ENCODE results near the gene ITPKA. TPM values are rescaled to one million over a fixed set of nuclear protein-coding genes. Genes with fewer than 3 reads are reported as not detected.

Gene ITPKA
- polyA plus RNA-seq, 1 experiment = 0.92 TPM

DNA sequence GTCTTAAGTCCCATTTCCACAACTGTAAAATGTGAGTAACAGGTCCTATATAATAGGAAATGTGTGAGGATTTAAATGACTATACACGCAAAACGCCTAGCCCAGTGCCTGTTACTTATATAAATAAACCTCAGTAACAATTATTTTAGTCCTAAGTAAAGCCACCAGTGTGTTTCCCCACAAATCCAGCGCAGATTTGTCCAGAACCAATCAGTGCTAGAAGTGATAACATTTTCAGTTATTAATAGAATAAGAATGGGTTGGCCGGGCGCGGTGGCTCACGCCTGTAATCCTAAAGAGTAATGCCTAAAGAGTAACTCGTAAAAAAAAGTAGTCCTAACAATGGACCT lies 49.8 kb downstream of the ITPKA start:
- Histone ChIP-seq H3K27me3 (ENCODE audit: control insufficient read depth, insufficient read depth, low read length) (no peaks in the 10 kb centered on the region), H3K9me3 (ENCODE audit: control insufficient read depth, insufficient read depth, low read length) (no peaks in the 10 kb centered on the region), H3K27ac (ENCODE audit: low read depth, low read length) (no peak overlapping the region), H3K4me3 (ENCODE audit: low read depth, low read length) (peak overlapping the region; percentile 98)
- ChIA-PET CTCF (interaction anchor here (2.2 kb wide), 1 partner anchor 14 kb away, joined by 6 read pairs; no protein-coding TSS in a partner anchor), POLR2A (interaction anchor here (0.6 to 1.3 kb wide), 12 partner anchors 9 to 327 kb away, joined by 3 to 9 read pairs (median 6); partner anchors contain the start of genes ITPKA and MGA)
- TF ChIP-seq CTCF (IDR thresholded peaks at IDR 0.05; ENCODE audit: low read depth, low read length) = no peak
- DNase-seq (ENCODE audit: low read depth, low spot score) = no peak

DNA sequence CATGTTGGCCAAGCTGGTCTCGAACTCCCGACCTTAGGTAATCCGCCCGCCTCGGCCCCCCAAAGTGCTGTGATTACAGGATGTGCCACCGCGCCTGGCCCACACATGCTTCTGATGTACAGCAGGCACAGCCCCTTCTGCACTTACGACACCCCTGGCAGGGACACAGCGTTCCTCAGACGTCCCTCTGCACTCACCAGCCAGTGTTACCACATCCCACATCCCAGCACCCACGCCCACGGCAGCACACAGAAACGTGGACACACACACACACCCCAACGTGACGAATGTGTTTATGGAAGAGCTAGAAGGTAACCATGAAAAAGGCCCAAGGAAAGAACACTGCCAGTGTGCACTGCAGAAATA lies 51.0 kb downstream of the ITPKA start:
- H3K27ac ChIP-seq (ENCODE audit: low read depth, low read length) = no peak overlapping the region
- no peak for TF ChIP-seq CTCF (IDR thresholded peaks at IDR 0.05; ENCODE audit: low read depth, low read length)
- H3K27me3 ChIP-seq (ENCODE audit: control insufficient read depth, insufficient read depth, low read length) = no peaks in the 10 kb centered on the region
- H3K9me3 ChIP-seq (ENCODE audit: control insufficient read depth, insufficient read depth, low read length) = no peaks in the 10 kb centered on the region
- H3K4me3 ChIP-seq (ENCODE audit: low read depth, low read length) = no peak overlapping the region
- ChIA-PET CTCF (interaction anchor here (0.6 to 2.2 kb wide), 3 partner anchors 13 to 267 kb away, joined by 3 to 6 read pairs (median 3); no protein-coding TSS in a partner anchor), POLR2A (interaction anchor here (0.7 to 1.3 kb wide), 9 partner anchors 14 to 229 kb away, joined by 3 to 11 read pairs (median 4); partner anchors contain the start of gene ITPKA)
- DNase-seq (ENCODE audit: low read depth, low spot score) = no peak

GRCh38 chr15:41545218-41545617 lies 51.5 kb downstream of the ITPKA start:
- Histone ChIP-seq H3K27ac (ENCODE audit: low read depth, low read length) (no peak overlapping the region), H3K9me3 (ENCODE audit: control insufficient read depth, insufficient read depth, low read length) (no peaks in the 10 kb centered on the region), H3K27me3 (ENCODE audit: control insufficient read depth, insufficient read depth, low read length) (no peaks in the 10 kb centered on the region), H3K4me3 (ENCODE audit: low read depth, low read length) (no peak overlapping the region)
- no peak for DNase-seq (ENCODE audit: low read depth, low spot score)
- ChIA-PET POLR2A (no interaction called here), CTCF (interaction anchor here (0.6 to 2.2 kb wide), 3 partner anchors 13 to 266 kb away, joined by 3 to 6 read pairs (median 3); no protein-coding TSS in a partner anchor)
- TF ChIP-seq CTCF (IDR thresholded peaks at IDR 0.05; ENCODE audit: low read depth, low read length) = no peak

DNA sequence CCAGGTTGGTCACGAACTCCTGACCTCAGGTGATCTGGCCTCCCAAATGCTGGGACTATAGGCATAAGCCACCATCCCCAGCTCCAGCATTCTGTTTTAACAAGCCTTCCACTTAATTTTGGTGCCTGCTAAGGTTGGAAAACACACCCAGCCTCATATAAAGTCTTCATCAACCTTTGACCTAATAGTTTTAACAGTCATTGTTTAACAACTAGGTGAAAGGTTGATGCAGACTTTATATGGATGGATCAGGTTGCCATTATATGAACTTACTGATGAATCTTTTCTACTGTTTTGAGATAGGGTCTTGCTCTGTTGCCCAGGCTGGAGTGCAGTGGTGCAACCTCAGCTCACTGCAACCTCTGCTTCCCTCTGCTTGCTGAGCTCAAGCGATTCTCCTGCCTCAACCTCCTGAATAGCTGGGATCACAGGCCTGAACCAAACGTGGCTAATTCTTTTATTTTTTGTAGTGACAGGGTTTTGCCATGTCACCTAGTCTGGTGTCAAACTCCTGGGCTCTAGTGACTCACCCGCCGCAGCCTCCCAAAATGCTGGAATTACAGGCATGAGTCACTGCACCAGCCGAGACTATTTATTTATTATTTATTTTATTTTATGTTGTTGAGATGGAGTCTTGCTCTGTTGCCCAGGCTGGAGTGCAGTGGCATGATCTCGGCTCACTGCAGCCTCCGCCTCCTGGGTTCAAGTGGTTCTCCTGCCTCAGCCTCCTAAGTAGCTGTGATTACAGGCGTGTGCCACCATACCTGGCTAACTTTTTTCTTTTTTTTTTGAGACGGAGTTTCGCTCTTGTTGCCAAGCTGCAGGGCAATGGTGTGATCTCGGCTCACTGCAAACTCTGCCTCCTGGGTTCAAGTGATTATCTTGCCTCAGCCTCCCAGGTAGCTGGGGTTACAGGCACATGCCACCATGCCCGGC lies 53.4 kb downstream of the ITPKA start:
- no peaks in the 10 kb centered on the region for H3K9me3 ChIP-seq (ENCODE audit: control insufficient read depth, insufficient read depth, low read length)
- H3K27ac ChIP-seq (ENCODE audit: low read depth, low read length) = no peak overlapping the region
- no peak overlapping the region for H3K4me3 ChIP-seq (ENCODE audit: low read depth, low read length)
- no peak for DNase-seq (ENCODE audit: low read depth, low spot score)
- no peaks in the 10 kb centered on the region for H3K27me3 ChIP-seq (ENCODE audit: control insufficient read depth, insufficient read depth, low read length)
- CTCF ChIA-PET = interaction anchor here (2.5 kb wide), 1 partner anchor 10 kb away, joined by 6 read pairs; no protein-coding TSS in a partner anchor
- no peak for TF ChIP-seq CTCF (IDR thresholded peaks at IDR 0.05; ENCODE audit: low read depth, low read length)
- POLR2A ChIA-PET = no interaction called here
